Vagina (tissue), 2 donors: ENCODE results near the gene IFT57. TPM values are rescaled to one million over a fixed set of nuclear protein-coding genes. Genes with fewer than 3 reads are reported as not detected.
"Not testable (repeated sequence)": the region's sequence is repeated elsewhere in the genome, so short reads cannot be mapped to it uniquely, and the experiment has no call there.

Experiments
- DNase-seq, 2 donors: peaks; one replicate each; pipeline ENCODE4 v3.0.0-alpha.2; 2017; ENCODE audit errors: extremely low spot score in 2 of 2
- H3K27ac ChIP-seq: fragments of 200-600 bp; sonication (generic); one replicate; pipeline ENCODE4 v1.5.1; 2019
- H3K27me3 ChIP-seq: fragments of 200-600 bp; sonication (generic); one replicate; pipeline ENCODE4 v1.5.1; 2019
- H3K36me3 ChIP-seq, 2 donors: fragments of 200-600 bp; sonication (generic); one replicate each; pipeline ENCODE4 v1.5.1; 2017 to 2019
- H3K4me1 ChIP-seq: fragments of 200-600 bp; sonication (generic); one replicate; pipeline ENCODE4 v1.5.1; 2019
- H3K4me3 ChIP-seq, 2 donors: fragments of 200-600 bp; sonication (generic); 1 replicate in 1 of 2; 2 replicates in 1 of 2; pipeline ENCODE4 v1.5.1; 2016 to 2019
- H3K9me3 ChIP-seq: fragments of 200-600 bp; sonication (generic); one replicate; pipeline ENCODE4 v1.5.1; 2019
- POLR2A ChIP-seq, 2 donors: fragments of 450-650 bp; IDR thresholded peaks; one replicate each; pipeline ENCODE4 v1.6.1; 2017; ENCODE audit warnings: antibody characterized with exemption in 2 of 2, mild to moderate bottlenecking in 2 of 2, moderate library complexity in 2 of 2
- POLR2AphosphoS5 ChIP-seq, 2 donors: sonication (generic); formaldehyde crosslinking; IDR thresholded peaks; one replicate each; pipeline ENCODE4 v1.9.0; 2017; ENCODE audit warnings: antibody characterized with exemption in 2 of 2, mild to moderate bottlenecking in 2 of 2, low read depth in 1 of 2; ENCODE audit not compliant: insufficient read depth in 1 of 2
- intact Hi-C: fragments of 100-400 bp; cut with DNase I; formaldehyde crosslinking; loops from one replicate; pipeline ENCODE4 v1.15.1; 2023
- total RNA-seq: library from RNA; depleted of rRNA; stranded (reverse); fragments of >200 nt; gene quantifications from one replicate; pipeline ENCODE4 v1.2.3, GENCODE V29; 2016
- TF ChIP-seq, protein P1 (sequence below), 3 experiments: fragments of 450-650 bp in 2 of 3; fragments of 200-600 bp in 1 of 3; sonication (generic) in 1 of 3; IDR thresholded peaks; one replicate each; pipeline ENCODE4 v1.5.1; 2017 to 2019; ENCODE audit warnings: antibody characterized with exemption in 3 of 3, mild to moderate bottlenecking in 2 of 3, moderate library complexity in 2 of 3

Gene IFT57
- total RNA-seq, 1 donor from 2014 or later: 44.9 TPM

DNA sequence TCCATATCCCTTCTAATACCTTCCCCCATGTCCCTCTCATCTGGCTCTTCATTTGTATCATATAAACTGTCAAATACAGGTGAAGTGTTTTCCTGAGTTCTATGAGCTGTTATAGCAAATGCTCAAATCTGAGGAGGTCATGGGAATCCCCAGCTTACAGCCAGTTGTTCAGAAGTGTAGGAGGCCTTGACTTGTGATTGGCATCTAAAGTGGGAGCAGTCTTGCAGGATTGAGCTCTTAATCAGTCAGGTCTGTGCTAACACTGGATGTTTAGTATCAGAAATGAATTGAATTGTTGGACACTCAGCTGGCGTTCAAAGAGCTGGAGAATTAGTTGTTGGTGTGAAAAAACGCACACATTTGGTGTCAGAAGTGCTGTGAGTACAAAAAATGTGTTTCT is 65.0 kb downstream of the IFT57 start:
- TF ChIP-seq POLR2A (IDR thresholded peaks at IDR 0.05) (no peak), POLR2AphosphoS5 (IDR thresholded peaks at IDR 0.05; ENCODE audit: insufficient read depth in 1 of 2, low read depth in 1 of 2) (no peak)
- TF ChIP-seq, protein P1, sequence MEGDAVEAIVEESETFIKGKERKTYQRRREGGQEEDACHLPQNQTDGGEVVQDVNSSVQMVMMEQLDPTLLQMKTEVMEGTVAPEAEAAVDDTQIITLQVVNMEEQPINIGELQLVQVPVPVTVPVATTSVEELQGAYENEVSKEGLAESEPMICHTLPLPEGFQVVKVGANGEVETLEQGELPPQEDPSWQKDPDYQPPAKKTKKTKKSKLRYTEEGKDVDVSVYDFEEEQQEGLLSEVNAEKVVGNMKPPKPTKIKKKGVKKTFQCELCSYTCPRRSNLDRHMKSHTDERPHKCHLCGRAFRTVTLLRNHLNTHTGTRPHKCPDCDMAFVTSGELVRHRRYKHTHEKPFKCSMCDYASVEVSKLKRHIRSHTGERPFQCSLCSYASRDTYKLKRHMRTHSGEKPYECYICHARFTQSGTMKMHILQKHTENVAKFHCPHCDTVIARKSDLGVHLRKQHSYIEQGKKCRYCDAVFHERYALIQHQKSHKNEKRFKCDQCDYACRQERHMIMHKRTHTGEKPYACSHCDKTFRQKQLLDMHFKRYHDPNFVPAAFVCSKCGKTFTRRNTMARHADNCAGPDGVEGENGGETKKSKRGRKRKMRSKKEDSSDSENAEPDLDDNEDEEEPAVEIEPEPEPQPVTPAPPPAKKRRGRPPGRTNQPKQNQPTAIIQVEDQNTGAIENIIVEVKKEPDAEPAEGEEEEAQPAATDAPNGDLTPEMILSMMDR (IDR thresholded peaks at IDR 0.05): no peak
- H3K36me3 ChIP-seq: no peaks in the 10 kb centered on the region

GRCh38 chr3:108156312-108156853 is 65.8 kb downstream of the IFT57 start:
- Histone ChIP-seq H3K27me3 (no peaks in the 10 kb centered on the region), H3K9me3 (no peaks in the 10 kb centered on the region), H3K27ac (no peak overlapping the region), H3K4me3 (no peak overlapping the region), H3K4me1 (no peaks in the 10 kb centered on the region), H3K36me3 (no peaks in the 10 kb centered on the region)
- DNase-seq: no peak
- TF ChIP-seq, protein P1 (IDR thresholded peaks at IDR 0.05): no peak
- no peak for TF ChIP-seq POLR2A (IDR thresholded peaks at IDR 0.05)
- no peak for TF ChIP-seq POLR2AphosphoS5 (IDR thresholded peaks at IDR 0.05; ENCODE audit: insufficient read depth in 1 of 2, low read depth in 1 of 2)
- intact Hi-C loops: no loop called here

More for the DNA sequence above, 65.0 kb downstream of the IFT57 start:
- no peaks in the 10 kb centered on the region for H3K9me3 ChIP-seq
- no peak overlapping the region for H3K27ac ChIP-seq
- no peak overlapping the region for H3K4me3 ChIP-seq
- intact Hi-C loops: no loop called here
- DNase-seq: no peak
- H3K4me1 ChIP-seq: no peaks in the 10 kb centered on the region
- no peaks in the 10 kb centered on the region for H3K27me3 ChIP-seq

- intact Hi-C loops, H3K9me3 ChIP-seq, H3K36me3 ChIP-seq, H3K27ac ChIP-seq, H3K4me1 ChIP-seq, DNase-seq, H3K27me3 ChIP-seq, H3K4me3 ChIP-seq: not testable (repeated sequence)
Observed at GRCh38 chr3:108155642-108156041, 66.6 kb downstream of the IFT57 start.

DNA sequence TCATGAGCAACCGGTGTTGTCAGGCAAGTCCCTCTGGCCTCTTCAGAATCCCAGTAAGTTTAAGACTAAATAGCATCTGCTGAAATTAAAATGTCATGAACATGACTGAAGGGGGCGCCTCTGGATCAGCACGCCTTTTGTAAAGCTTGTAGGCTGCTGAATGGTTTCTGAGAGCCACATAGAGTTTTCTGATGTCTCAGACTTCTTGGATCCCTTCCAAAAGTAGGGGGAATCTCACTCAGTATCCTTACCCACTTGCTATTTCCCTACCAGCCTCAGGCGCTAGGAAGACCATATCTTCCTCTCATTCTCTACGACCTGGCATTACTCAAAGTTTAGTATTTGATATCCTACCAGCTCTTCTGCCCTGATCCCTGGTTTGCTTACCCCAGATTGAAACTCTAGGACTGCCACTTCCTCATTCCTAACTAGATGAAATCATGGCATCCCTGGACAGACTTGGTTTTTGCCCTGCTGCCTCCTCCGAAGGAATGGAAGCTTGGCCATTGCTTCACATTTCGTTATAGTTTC is 68.7 kb downstream of the IFT57 start:
- TF ChIP-seq POLR2AphosphoS5 (IDR thresholded peaks at IDR 0.05; ENCODE audit: insufficient read depth in 1 of 2, low read depth in 1 of 2) (no peak), POLR2A (IDR thresholded peaks at IDR 0.05) (no peak)
- TF ChIP-seq, protein P1 (IDR thresholded peaks at IDR 0.05): peak in 1 of 3 experiments; percentile 15
- H3K27ac ChIP-seq: no peak overlapping the region
- DNase-seq: no peak
- H3K36me3 ChIP-seq: no peaks in the 10 kb centered on the region
- no peaks in the 10 kb centered on the region for H3K4me1 ChIP-seq
- intact Hi-C loops: no loop called here
- no peaks in the 10 kb centered on the region for H3K9me3 ChIP-seq
- no peak overlapping the region for H3K4me3 ChIP-seq
- H3K27me3 ChIP-seq: no peaks in the 10 kb centered on the region

- H3K27ac ChIP-seq: no peak overlapping the region
- no peak for TF ChIP-seq POLR2AphosphoS5 (IDR thresholded peaks at IDR 0.05; ENCODE audit: insufficient read depth in 1 of 2, low read depth in 1 of 2)
- no peak for TF ChIP-seq POLR2A (IDR thresholded peaks at IDR 0.05)
- TF ChIP-seq, protein P1 (IDR thresholded peaks at IDR 0.05): no peak
- intact Hi-C loops: no loop called here
- H3K27me3 ChIP-seq: no peaks in the 10 kb centered on the region
- no peak for DNase-seq
- H3K9me3 ChIP-seq: no peaks in the 10 kb centered on the region
- no peak overlapping the region for H3K4me3 ChIP-seq
- H3K36me3 ChIP-seq: no peaks in the 10 kb centered on the region
- no peaks in the 10 kb centered on the region for H3K4me1 ChIP-seq
Observed at GRCh38 chr3:108152274-108152673, 70.0 kb downstream of the IFT57 start.
